DND-41 (cell line): ENCODE measurements around the gene PXMP2.
"Not testable (repeated sequence)": the region's sequence is repeated elsewhere in the genome, so short reads cannot be mapped to it uniquely, and the experiment has no call there.

Experiments used
- ATAC-seq: fragments of 200-7000 bp; cut with Tn5 transposase; 3 replicates; pipeline ENCODE4 v1.9.1; 2021; ENCODE audit warnings: low read depth; ENCODE audit not compliant: insufficient read depth
- DNase-seq: peaks from one replicate; pipeline ENCODE4 v3.0.0-alpha.2; 2020
- H2AFZ ChIP-seq: 2 replicates; pipeline ENCODE4 v1.6.0; 2012; ENCODE audit warnings: low read depth, low read length
- H3K27ac ChIP-seq: 2 replicates; pipeline ENCODE4 v1.5.1; 2012; ENCODE audit warnings: low read length, inconsistent platforms
- H3K27me3 ChIP-seq: fragments of 200-600 bp; sonication (generic); 2 replicates; pipeline ENCODE4 v1.6.0; 2012; ENCODE audit warnings: low read length, mild to moderate bottlenecking, inconsistent platforms; ENCODE audit not compliant: insufficient read depth, poor library complexity
- H3K36me3 ChIP-seq: 2 replicates; pipeline ENCODE4 v1.5.1; 2012; ENCODE audit warnings: low read length, inconsistent platforms; ENCODE audit not compliant: insufficient read depth
- H3K4me1 ChIP-seq: 2 replicates; pipeline ENCODE4 v1.5.1; 2012; ENCODE audit warnings: mild to moderate bottlenecking, low read length; ENCODE audit not compliant: insufficient read depth
- H3K4me2 ChIP-seq: 2 replicates; pipeline ENCODE4 v1.6.0; 2012; ENCODE audit warnings: mild to moderate bottlenecking, moderate library complexity, low read length, inconsistent platforms; ENCODE audit not compliant: insufficient read depth
- H3K4me3 ChIP-seq, 2 experiments: fragments of 200-600 bp in 1 of 2; shearing (Covaris generic) in 1 of 2; 2 replicates each; pipeline ENCODE4 v1.5.1; 2012 to 2016; ENCODE audit warnings: inconsistent platforms in 2 of 2, low read length in 2 of 2, mild to moderate bottlenecking in 2 of 2, low read depth in 1 of 2, moderate library complexity in 1 of 2
- H3K79me2 ChIP-seq: 2 replicates; pipeline ENCODE4 v1.6.0; 2012; ENCODE audit warnings: low read length, inconsistent platforms; ENCODE audit not compliant: insufficient read depth
- H3K9ac ChIP-seq: 2 replicates; pipeline ENCODE4 v1.6.0; 2012; ENCODE audit warnings: low read depth, mild to moderate bottlenecking, inconsistent platforms, low read length, moderate library complexity
- H3K9me3 ChIP-seq: 2 replicates; pipeline ENCODE4 v1.5.1; 2012; ENCODE audit warnings: low read length, moderate library complexity, mild to moderate bottlenecking, inconsistent platforms; ENCODE audit not compliant: insufficient read depth, severe bottlenecking
- H4K20me1 ChIP-seq: 2 replicates; pipeline ENCODE4 v1.6.0; 2012; ENCODE audit warnings: low read length; ENCODE audit not compliant: insufficient read depth
- CTCF ChIP-seq: IDR thresholded peaks from 2 replicates; pipeline ENCODE4 v1.5.1; 2012; ENCODE audit warnings: borderline replicate concordance, low read length, moderate library complexity, mild to moderate bottlenecking; ENCODE audit not compliant: poor library complexity, severe bottlenecking; ENCODE audit errors: extremely low read depth
- EZH2 ChIP-seq: IDR thresholded peaks from 3 replicates; pipeline ENCODE4 v1.6.1; 2012; ENCODE audit warnings: borderline replicate concordance, low read depth, mild to moderate bottlenecking, moderate library complexity, low read length, inconsistent platforms; ENCODE audit not compliant: severe bottlenecking

The PXMP2 gene

GRCh38 chr12:132746613-132747012, 59.2 kb downstream of the PXMP2 start:
- no peaks in the 10 kb centered on the region for H3K9me3 ChIP-seq
- peaks cover 41% of the 10 kb centered on the region for H4K20me1 ChIP-seq

GRCh38 chr12:132747395-132747794, 60.0 kb downstream of the PXMP2 start:
- Histone ChIP-seq H3K4me1 (no peaks in the 10 kb centered on the region), H3K9ac (no peak overlapping the region), H3K4me3 (no peak overlapping the region), H2AFZ (no peak overlapping the region), H3K4me2 (no peak overlapping the region), H3K27me3 (no peaks in the 10 kb centered on the region), H3K9me3 (no peaks in the 10 kb centered on the region), H3K27ac (no peak overlapping the region), H3K36me3 (peaks cover 95% of the 10 kb centered on the region), H4K20me1 (peaks cover 39% of the 10 kb centered on the region), H3K79me2 (peaks cover 71% of the 10 kb centered on the region)
- DNase-seq (no peak), ATAC-seq (no peak)
- TF ChIP-seq EZH2 (no peak), CTCF (no peak)

More at GRCh38 chr12:132746613-132747012, 59.2 kb downstream of the PXMP2 start:
- Histone ChIP-seq H3K36me3 (peaks cover 95% of the 10 kb centered on the region), H3K79me2 (peaks cover 66% of the 10 kb centered on the region), H3K27me3 (no peaks in the 10 kb centered on the region), H3K4me1 (no peaks in the 10 kb centered on the region), H3K4me3 (no peak overlapping the region), H3K27ac (no peak overlapping the region), H3K4me2 (no peak overlapping the region), H3K9ac (no peak overlapping the region), H2AFZ (no peak overlapping the region)
- no peak for DNase-seq
- ATAC-seq = 0 out of 3 replicates have a peak, but pooled peaks have one; percentile 17
- TF ChIP-seq CTCF (no peak), EZH2 (no peak)

DNA sequence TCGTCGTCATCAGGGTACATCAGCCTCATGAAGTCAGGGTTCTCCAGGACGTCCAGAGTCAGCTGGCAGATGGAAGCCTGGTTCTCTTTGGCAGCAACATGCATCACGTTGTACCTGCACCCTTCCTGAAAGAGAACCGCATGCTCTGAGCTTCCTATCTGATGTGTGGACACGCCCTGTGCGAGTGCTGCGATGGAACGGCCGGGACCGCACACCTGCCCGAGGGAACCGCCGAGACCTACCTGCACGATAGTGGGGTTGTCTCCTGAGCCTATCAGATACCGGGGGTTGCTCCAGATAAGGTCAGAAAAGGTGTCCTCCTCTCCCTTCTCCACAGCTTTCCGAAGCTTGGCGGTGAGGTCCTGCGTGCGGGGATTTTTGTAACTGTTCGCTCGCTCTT, 60.5 kb downstream of the PXMP2 start:
- Histone ChIP-seq H3K4me1 (no peaks in the 10 kb centered on the region), H3K27ac (no peak overlapping the region), H3K9me3 (no peaks in the 10 kb centered on the region), H3K4me3 (no peak overlapping the region), H3K27me3 (no peaks in the 10 kb centered on the region), H2AFZ (no peak overlapping the region), H3K79me2 (peaks cover 71% of the 10 kb centered on the region), H3K4me2 (no peak overlapping the region), H3K36me3 (peaks cover 95% of the 10 kb centered on the region), H3K9ac (no peak overlapping the region), H4K20me1 (peaks cover 39% of the 10 kb centered on the region)
- TF ChIP-seq CTCF (no peak), EZH2 (no peak)
- ATAC-seq = no peak
- no peak for DNase-seq

DNA sequence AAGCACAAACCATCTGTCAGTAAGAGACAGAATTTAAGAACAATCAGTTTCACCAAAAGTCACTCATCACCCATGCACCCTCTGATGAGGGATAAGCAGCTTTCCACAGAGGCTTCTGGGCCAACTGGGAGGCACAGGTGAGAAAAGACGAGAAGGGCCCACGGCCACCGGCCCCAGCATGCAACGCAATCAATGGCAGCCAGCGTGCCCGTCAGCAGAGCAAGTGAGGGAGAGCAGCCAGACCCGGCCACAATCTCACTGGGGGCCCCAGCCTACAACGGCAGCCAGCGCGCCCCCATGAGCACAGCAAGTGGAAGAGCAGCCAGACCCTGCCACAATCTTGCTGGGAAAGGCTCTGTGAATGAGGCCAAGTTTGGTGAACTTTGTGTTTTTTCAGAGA, 60.9 kb downstream of the PXMP2 start:
- H3K79me2 ChIP-seq = peaks cover 72% of the 10 kb centered on the region
- H3K4me1 ChIP-seq = no peaks in the 10 kb centered on the region
- H3K27me3 ChIP-seq = no peaks in the 10 kb centered on the region
- no peak overlapping the region for H2AFZ ChIP-seq
- ATAC-seq = no peak
- peaks cover 95% of the 10 kb centered on the region for H3K36me3 ChIP-seq
- no peak overlapping the region for H3K4me3 ChIP-seq
- H3K9me3 ChIP-seq = no peaks in the 10 kb centered on the region
- no peak for DNase-seq
- H3K4me2 ChIP-seq = no peak overlapping the region
- H3K27ac ChIP-seq = no peak overlapping the region
- peaks cover 42% of the 10 kb centered on the region for H4K20me1 ChIP-seq
- TF ChIP-seq EZH2 (no peak), CTCF (no peak)
- no peak overlapping the region for H3K9ac ChIP-seq

DNA sequence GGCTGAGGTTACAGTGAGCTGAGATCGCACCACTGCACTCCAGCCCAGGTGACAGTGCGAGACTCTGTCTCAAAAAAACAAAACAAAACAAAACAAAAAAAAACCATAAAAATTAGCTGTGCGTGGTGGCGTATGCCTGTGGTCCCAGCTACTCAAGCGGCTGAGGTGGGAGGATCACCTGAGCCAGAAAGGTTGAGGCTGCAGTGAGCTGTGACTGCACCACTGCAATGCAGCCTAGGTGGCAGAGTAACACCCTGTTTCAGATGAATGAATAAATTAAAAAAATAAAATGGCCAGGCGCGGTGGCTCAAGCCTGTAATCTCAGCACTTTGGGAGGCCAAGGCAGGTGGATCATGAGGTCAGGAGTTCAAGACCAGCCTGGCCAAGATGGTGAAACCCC, 66.3 kb downstream of the PXMP2 start:
- not testable (repeated sequence) for ATAC-seq, H3K4me2 ChIP-seq, H3K4me3 ChIP-seq, DNase-seq, H3K27ac ChIP-seq, H3K4me1 ChIP-seq, H2AFZ ChIP-seq, H3K9ac ChIP-seq, H3K9me3 ChIP-seq, H3K27me3 ChIP-seq
- peaks cover 50% of the 10 kb centered on the region for H4K20me1 ChIP-seq
- H3K79me2 ChIP-seq = peaks cover 82% of the 10 kb centered on the region
- peaks cover 90% of the 10 kb centered on the region for H3K36me3 ChIP-seq
